Activated gamma-delta T cell (primary cell): Measurements from ENCODE around the gene EPN1.

Source experiments
- DNase-seq: peaks from one replicate; lab custom pipeline; 2025; lab: John Stamatoyannopoulos, UW

The EPN1 gene

GRCh38 chr19:55679343-55680257 is 4.6 kb downstream of the EPN1 start:
- no peak for DNase-seq

- no peak for DNase-seq
Observed at GRCh38 chr19:55680339-55681130, 5.5 kb downstream of the EPN1 start.

- DNase-seq, result no peak
Observed at GRCh38 chr19:55681131-55682092, 6.4 kb downstream of the EPN1 start.

GRCh38 chr19:55683449-55684261 is 8.6 kb downstream of the EPN1 start:
- DNase-seq, result no peak

GRCh38 chr19:55684946-55685681 is 10.1 kb downstream of the EPN1 start:
- no peak for DNase-seq

GRCh38 chr19:55685776-55686175 is 10.8 kb downstream of the EPN1 start:
- DNase-seq, result no peak

GRCh38 chr19:55686311-55687050 is 11.5 kb downstream of the EPN1 start:
- no peak for DNase-seq

GRCh38 chr19:55687281-55688201 is 12.5 kb downstream of the EPN1 start:
- no peak for DNase-seq

- DNase-seq, result no peak
Observed at GRCh38 chr19:55688422-55689218, 13.6 kb downstream of the EPN1 start.

- DNase-seq, result no peak
Observed at GRCh38 chr19:55689411-55690108, 14.5 kb downstream of the EPN1 start.

- no peak for DNase-seq
Observed at GRCh38 chr19:55690109-55690768, 15.2 kb downstream of the EPN1 start.

- DNase-seq, result no peak
Observed at GRCh38 chr19:55690769-55691545, 15.9 kb downstream of the EPN1 start.

- no peak for DNase-seq
Observed at GRCh38 chr19:55691561-55692481, 16.8 kb downstream of the EPN1 start.

GRCh38 chr19:55692681-55693081 is 17.7 kb downstream of the EPN1 start:
- no peak for DNase-seq
